HG03039 (cell line): ENCODE results near the gene ZNF597.

Experiments used
- ATAC-seq: cut with Tn5 transposase; IDR thresholded peaks from one replicate; pipeline ENCODE4 v1.9.1; 2021; ENCODE audit warnings: mild to moderate bottlenecking, moderate library complexity; ENCODE audit not compliant: unreplicated experiment

Gene ZNF597

DNA sequence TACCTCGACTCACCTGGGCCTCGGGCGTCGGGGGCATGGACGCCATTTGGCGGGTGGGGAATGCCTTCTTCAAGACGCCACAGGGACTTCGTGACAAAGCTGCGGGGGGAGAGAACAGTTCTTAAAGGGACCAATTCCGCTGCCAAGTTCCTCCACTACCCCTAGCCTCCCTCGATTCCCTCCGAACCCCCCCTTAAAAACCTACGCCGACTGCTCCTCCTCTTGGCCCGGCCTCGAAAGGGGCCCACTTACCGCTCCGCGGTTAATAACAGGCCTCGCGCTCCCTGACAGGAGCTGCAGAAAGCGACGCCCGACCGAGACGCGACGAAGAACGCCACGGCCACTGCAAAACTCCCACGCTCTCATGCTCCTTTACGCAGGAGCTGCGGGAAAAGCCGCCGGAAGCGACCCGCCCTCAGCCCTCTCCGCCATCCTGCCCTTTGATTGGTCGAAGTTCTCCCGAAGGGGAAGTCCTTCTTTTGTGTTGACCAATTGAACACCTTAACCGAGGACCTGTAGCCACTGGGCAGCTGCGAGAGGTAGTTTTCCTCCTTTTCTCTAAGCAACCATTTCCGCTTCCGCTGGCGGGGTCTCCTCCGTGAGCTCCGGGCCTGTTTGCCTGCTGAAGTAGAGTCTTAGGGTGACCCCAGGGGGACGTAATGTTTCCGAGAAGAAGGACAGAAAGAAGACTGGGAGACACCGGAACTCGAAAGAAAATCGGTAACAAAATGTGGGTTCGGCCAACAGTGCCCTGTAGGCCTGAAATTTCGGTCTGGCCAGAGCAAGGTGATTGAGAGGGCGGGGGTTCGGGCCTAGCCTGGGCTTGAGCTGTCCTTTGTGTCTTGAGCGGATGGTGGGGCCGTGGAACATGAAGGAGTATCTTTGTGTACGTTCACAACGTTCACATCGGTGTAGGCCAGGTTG, at the start of gene ZNF597, which contains the start of gene NAA60:
ZNF597 (minus strand) TSS at position 397 of the 924 bp plus-strand sequence; CDS start at position 46, 351 bp downstream.
NAA60 (plus strand) TSS at position 573 of the 924 bp plus-strand sequence. CDS start 32,548 bp downstream, outside the sequence.
- peak; percentile 87 for ATAC-seq

GRCh38 chr16:3492356-3492755, 49.1 kb upstream of the ZNF597 start:
- ATAC-seq = no peak

- no peak for ATAC-seq
Measured at GRCh38 chr16:3490911-3491629, 47.8 kb upstream of the ZNF597 start.

DNA sequence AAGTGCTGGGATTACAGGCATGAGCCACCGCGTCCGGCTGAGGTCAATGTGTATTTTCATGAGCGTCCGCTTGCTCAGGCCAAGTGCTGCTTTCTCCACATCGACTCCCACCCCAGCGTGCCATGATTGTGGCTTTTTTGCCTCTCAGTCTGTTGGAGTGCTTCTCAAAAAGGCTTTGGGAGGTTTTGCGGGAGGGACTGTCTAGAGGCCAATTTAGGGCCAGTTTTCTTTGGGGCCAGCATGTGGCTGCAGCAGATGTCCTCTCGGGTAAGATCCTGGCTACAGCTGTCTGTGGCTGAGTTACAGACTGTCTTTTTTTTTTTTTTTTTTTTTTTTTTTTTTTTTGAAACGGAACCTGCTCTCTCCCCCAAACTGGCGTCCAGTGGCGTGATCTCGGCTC, 45.5 kb upstream of the ZNF597 start:
- ATAC-seq = no peak

DNA sequence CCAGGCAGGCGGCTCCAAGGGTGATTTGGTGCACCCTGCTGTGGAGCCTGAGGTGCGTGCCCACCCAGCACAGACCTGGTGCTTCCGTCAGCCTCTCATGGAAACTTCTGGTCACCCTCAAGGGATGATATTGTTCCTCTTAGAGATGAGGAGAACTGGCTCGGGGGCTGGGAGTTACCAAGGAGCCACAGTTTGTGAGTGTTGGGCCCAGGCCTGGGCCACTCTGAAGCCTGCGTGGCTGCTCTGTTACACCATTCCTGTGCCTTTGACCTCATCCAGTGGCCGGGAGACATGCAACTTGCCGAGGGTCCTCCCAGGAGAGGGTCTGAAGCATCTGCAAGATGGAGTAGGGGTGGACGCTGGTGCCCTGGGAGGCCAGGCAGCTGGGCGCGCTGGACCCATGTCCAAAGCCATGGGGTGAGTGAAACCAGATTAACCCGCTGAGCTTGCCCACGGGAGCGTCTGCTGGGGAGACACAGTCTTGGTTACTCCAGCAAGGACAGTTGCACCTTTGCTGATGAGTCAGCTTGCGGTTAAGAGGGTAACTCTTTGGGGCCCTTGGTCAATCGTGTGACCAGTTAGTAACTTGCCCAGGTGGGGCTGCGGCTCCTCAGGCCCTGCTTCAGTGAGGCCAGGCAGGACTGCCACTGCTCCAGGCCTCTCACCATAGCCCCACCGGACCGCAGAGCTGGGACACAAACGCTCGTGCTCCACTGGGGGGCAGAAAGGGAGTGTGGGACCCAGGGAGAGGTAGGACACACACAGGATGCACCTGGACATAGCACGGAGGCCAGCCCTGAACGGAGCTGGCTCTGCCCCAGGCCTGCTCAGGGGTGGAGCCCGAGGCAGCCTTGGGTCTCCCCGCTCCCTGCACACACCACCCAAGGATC, 44.5 kb upstream of the ZNF597 start:
- no peak for ATAC-seq

- ATAC-seq = no peak
Measured at GRCh38 chr16:3486506-3487215, 43.4 kb upstream of the ZNF597 start.

- no peak for ATAC-seq
Measured at GRCh38 chr16:3485821-3486505, 42.7 kb upstream of the ZNF597 start.

GRCh38 chr16:3485097-3485745, 41.9 kb upstream of the ZNF597 start:
- ATAC-seq = no peak

DNA sequence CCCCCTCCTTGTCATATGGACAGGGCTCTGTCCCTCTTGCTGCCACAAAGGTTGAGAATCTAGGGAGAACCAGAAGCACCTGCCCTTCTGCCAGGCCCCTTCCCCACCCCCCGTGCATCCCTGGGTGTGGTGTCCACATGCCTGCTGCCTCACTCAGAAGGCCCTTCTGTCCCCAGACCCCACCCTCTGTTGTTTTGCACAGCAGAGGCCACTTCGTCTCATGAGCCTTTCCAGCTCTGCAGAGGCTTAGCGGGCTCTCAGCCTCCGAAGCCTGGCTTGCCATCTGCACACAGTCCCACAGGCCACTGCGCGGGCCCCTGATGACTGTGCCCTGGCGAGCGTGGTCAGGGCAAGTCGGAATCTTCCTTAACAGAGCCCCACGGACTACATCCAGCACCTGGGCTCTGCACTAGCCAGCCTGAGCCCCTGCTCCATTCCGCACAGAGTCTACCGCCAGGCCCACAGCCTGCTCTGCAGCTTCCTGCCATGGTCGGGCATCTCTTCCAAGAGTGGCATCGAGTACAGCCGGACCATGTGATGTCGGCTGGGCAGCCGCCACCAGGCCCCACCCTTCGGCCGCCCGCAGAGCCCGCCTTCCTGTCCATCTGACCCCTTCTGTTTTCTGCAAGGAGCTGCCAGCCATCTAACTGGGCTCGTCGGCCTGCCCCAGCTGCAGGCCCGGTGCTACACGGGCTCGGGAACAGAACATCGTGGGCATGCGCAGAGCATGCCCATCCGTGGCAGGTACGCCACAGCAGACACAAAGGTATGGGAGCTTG, 41.2 kb upstream of the ZNF597 start:
- no peak for ATAC-seq

GRCh38 chr16:3482659-3483241, 39.4 kb upstream of the ZNF597 start:
- no peak for ATAC-seq

GRCh38 chr16:3481696-3482658, 38.7 kb upstream of the ZNF597 start:
- ATAC-seq = no peak

DNA sequence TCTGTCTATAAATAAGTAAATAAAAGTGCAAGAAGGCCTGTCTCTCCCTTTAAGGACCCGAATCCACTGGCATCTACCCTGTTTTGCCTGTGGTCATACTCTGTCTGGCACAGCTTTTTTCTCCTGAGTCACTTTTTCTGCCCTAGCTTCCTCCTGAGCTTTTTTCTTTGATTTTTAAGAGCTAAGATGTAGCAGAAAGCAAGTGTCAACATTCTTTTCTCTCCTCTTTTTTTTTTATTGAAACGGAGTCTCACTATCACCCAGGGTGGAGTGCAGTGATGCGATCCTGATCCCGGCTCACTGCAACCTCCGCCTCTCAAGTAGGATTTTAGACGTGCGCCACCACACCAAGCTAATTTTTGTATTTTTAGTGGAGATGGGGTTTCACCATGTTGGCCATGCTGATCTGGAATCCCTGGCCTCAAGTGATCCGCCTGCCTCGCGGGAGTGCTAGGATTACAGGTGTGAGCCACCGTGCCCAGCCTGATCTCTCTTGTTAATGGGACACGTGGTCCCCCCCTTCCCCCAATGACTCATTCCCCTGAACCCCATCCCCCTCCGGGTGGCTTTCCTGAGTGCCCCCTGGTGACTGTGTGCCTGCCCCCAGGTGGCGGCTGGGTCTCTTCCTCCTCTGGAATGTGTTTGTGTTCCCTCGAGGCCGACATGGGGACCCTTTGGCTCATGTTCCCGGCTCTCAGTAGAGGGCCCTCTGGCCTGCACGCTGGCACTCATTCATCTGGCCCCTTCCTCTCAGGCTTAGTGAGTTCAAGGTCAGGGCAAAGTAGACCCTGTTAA, 37.8 kb upstream of the ZNF597 start:
- ATAC-seq = no peak

- ATAC-seq = no peak
Measured at GRCh38 chr16:3479654-3480216, 36.4 kb upstream of the ZNF597 start.

DNA sequence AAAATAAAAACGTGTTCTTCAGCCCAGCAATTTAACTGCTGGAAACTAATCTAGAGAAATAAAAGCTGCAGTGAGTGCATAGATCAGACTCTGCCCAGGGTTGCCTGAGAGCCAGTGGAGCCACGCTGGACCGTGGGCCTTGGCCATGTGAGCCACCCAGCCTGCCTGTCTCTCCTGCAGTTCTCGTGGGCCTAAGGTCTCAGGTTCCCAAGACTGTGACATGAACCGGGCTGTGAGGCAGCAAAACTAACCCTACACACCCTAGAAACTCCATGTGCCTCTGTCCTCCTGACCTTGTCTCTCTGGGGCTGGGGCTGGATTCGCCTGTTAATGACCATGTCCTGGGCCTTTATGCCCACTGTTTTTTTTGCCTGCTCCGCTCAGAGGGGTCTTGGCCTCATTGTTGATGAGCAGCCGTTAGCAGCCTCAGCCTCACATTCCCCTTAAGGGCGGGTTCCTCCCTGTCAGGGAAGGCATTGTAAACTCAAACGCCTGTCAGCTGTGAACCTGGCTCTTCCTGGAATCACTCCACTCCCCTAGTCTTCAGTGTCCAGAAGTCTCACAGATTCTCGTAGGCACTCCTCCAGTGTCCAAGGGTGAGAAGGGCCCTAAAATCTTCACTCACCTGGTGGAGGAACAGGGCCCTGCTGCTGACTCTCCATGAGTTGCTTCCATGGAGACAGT, 35.1 kb upstream of the ZNF597 start:
- no peak for ATAC-seq

GRCh38 chr16:3476409-3476808, 33.1 kb upstream of the ZNF597 start:
- no peak for ATAC-seq
